ENCODE measurements around the gene LGALS1. TPM values are rescaled to one million over a fixed set of nuclear protein-coding genes. Genes with fewer than 3 reads are reported as not detected.

LGALS1 gene
- total and polyA plus RNA-seq, 2 donors (not counting 1 experiment from before 2014, with no cell fraction given), result 106 to 207 TPM

DNA sequence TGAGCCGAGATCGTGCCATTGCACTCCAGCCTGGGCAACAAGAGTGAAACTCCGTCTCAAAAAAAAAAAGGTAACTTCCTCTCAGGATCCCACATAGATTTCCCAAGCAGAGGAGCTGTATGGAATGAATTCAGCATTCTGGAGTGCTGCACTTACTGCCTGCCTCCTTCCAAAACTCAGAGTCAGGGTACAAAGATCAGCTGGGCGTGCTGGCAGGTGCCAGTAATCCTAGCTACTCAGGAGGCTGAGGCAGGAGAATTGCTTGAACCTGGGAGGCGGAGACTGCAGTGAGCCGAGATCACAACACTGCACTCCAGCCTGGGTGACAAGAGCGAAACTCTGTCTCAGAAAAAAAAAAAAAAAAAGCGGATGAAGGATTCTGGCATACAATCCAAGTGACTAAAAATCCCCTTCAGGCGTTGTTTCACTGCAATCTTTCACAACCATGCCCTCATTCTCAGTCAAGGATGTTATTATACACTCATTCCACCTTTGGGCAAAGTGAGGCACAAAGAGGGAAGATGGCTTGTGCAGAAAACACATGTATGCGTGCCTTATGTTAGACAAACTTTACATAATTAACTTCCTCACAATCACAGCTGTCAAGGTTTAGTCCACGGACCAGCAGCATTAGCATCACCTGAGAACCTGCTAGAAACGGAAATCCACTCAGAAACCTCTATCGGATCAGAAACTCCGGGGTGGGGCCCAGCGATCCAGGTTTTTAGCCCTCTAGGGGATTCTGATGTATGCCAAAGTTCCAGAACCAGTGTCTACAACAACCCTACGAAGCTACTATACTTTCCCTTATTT lies 9.6 kb downstream of the LGALS1 start:
- no peak for ATAC-seq (ENCODE audit: low read depth)
- 78% methylated on average over 10 of the region's 16 CpGs for WGBS (ENCODE audit: insufficient coverage)
- Mint-ChIP-seq H3K27me3 (no peaks in the 10 kb centered on the region), H3K9me3 (ENCODE audit: insufficient read depth) (no peaks in the 10 kb centered on the region), H3K4me1 (peaks cover 31% of the 10 kb centered on the region), H3K27ac (no peak overlapping the region), H3K4me3 (peak overlapping the region; percentile 99)
- Histone ChIP-seq H3K27me3 (replicated peaks in 1 of 4; ENCODE audit: control extremely low read depth in 1 of 4, control insufficient read depth in 3 of 4, insufficient read depth in 4 of 4, low read length in 3 of 4) (no peaks in the 10 kb centered on the region), H4K20me1 (ENCODE audit: control insufficient read depth, insufficient read depth, low read length, poor library complexity, severe bottlenecking) (no peaks in the 10 kb centered on the region), H2AFZ (ENCODE audit: insufficient read depth, low read depth, low read length, poor library complexity, severe bottlenecking) (peak overlapping the region; percentile 43), H3K9me3 (ENCODE audit: control extremely low read depth in 1 of 3, control insufficient read depth in 2 of 3, insufficient read depth in 1 of 3, low read length in 2 of 3) (no peaks in the 10 kb centered on the region), H3K9ac (ENCODE audit: low read length) (no peak overlapping the region), H3K27ac (ENCODE audit: low read length in 2 of 2) (peak overlapping the region; percentile 7 to 70), H3K4me3 (ENCODE audit: control extremely low read depth in 1 of 5, extremely low read depth in 1 of 5, insufficient read depth in 1 of 5, low read depth in 2 of 5, low read length in 4 of 5) (no peak overlapping the region), H3K4me2 (replicated peaks; ENCODE audit: low read depth, low read length, poor library complexity, severe bottlenecking) (peak overlapping the region; percentile 90), H3K36me3 (replicated peaks in 1 of 2; ENCODE audit: control extremely low read depth in 1 of 2, control insufficient read depth in 1 of 2, extremely low read depth in 1 of 2, insufficient read depth in 2 of 2, low read length in 1 of 2) (peaks cover 0 to 17% of the 10 kb centered on the region in 2 experiments), H3K79me2 (ENCODE audit: control insufficient read depth, insufficient read depth, low read length) (peaks cover 15% of the 10 kb centered on the region), H3K4me1 (ENCODE audit: control insufficient read depth in 2 of 2, insufficient read depth in 2 of 2, low read length in 2 of 2) (peaks cover 10 to 34% of the 10 kb centered on the region in 2 donors)
- CTCF ChIA-PET, result interaction anchor here (0.6 to 23.0 kb wide), 6 partner anchors 20 to 159 kb away, joined by 3 to 501 read pairs (median 112); partner anchors contain the start of genes ANKRD54, GGA1, LGALS1 and PDXP
- POLR2A ChIA-PET, result interaction anchor here (0.7 to 2.1 kb wide), 8 partner anchors 8 to 240 kb away, joined by 3 to 10 read pairs (median 5); partner anchors contain the start of genes GGA1 and PDXP
- intact Hi-C loops (cut with micrococcal nuclease), result no loop called here
- TF ChIP-seq EZH2 (IDR thresholded peaks at IDR 0.05; ENCODE audit: borderline replicate concordance, insufficient read depth, low read depth, low read length, poor library complexity, severe bottlenecking), result no peak
- peak; percentile 37 for DNase-seq

DNA sequence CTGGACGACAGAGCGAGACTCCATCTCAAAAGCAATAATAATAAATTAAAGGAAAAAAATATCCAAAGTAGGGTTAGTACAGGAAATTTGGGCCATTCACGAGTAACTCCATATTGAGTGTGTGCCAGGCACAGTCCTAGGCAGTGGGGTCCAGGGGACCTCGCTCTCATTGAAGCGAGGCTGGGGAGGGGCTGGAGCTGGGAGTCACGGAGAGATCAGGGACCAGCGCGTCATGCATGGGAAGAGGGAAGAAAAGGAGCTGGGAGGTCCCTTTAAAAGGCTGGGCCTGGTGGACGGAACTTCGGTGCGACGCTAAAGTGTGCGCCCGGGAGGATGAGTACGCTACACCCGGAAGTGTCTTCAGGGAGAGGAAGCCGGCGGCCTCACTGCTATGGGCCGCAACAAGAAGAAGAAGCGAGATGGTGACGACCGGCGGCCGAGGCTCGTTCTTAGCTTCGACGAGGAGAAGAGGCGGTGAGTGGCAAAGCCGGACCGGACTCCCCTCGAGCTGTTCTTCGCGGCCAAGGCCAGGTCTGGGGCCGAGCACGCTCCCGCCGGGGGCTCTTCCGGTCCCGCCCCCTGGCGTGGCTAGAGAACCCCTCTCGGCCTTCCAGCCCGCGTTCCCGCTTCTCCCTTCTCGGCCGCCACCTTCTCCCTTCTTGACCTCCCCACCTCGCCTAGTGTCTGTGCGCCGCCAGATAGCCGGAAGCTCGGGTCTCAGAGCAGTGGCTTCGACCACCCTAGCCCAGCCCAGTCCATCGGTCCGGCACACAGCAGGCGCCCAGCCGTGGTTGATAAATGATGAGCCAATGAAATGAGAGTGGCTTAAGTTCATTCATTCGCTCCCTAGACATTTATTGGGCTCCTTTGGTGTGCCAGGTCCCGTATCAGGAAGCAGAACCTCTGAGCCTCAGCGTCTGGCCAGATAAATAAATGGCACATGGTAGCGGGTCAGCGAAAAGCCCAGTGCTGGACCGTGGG lies 10.9 kb downstream of the LGALS1 start, which contains the start of gene NOL12:
Gene NOL12, plus strand, starts transcription at position 342 of the 981 bp plus-strand sequence. Its CDS starts 50 bp downstream, at position 392.
- 2% methylated on average over 60 of the region's 62 CpGs for WGBS (ENCODE audit: insufficient coverage)
- no peaks in the 10 kb centered on the region for H3K9me3 Mint-ChIP-seq (ENCODE audit: insufficient read depth)
- peaks cover 28% of the 10 kb centered on the region for H3K4me1 Mint-ChIP-seq
- Histone ChIP-seq H3K9ac (ENCODE audit: low read length) (peak within 1 kb of the TSS; percentile 90), H3K36me3 (replicated peaks in 1 of 2; ENCODE audit: control extremely low read depth in 1 of 2, control insufficient read depth in 1 of 2, extremely low read depth in 1 of 2, insufficient read depth in 2 of 2, low read length in 1 of 2) (peaks cover 0 to 30% of the 10 kb centered on the region in 2 experiments), H3K9me3 (ENCODE audit: control extremely low read depth in 1 of 3, control insufficient read depth in 2 of 3, insufficient read depth in 1 of 3, low read length in 2 of 3) (no peaks in the 10 kb centered on the region), H3K27ac (ENCODE audit: low read length in 2 of 2) (peak within 1 kb of the TSS; percentile 70 to 81), H3K27me3 (replicated peaks in 1 of 4; ENCODE audit: control extremely low read depth in 1 of 4, control insufficient read depth in 3 of 4, insufficient read depth in 4 of 4, low read length in 3 of 4) (no peaks in the 10 kb centered on the region), H3K4me3 (ENCODE audit: control extremely low read depth in 1 of 5, extremely low read depth in 1 of 5, insufficient read depth in 1 of 5, low read depth in 2 of 5, low read length in 4 of 5) (peak within 1 kb of the TSS; percentile 79 to 98 (median 88)), H3K4me2 (replicated peaks; ENCODE audit: low read depth, low read length, poor library complexity, severe bottlenecking) (peak within 1 kb of the TSS; percentile 90), H3K79me2 (ENCODE audit: control insufficient read depth, insufficient read depth, low read length) (peaks cover 15% of the 10 kb centered on the region), H4K20me1 (ENCODE audit: control insufficient read depth, insufficient read depth, low read length, poor library complexity, severe bottlenecking) (no peaks in the 10 kb centered on the region), H2AFZ (ENCODE audit: insufficient read depth, low read depth, low read length, poor library complexity, severe bottlenecking) (peak within 1 kb of the TSS; percentile 96), H3K4me1 (ENCODE audit: control insufficient read depth in 2 of 2, insufficient read depth in 2 of 2, low read length in 2 of 2) (peaks cover 10 to 30% of the 10 kb centered on the region in 2 donors)
- ATAC-seq (ENCODE audit: low read depth) (peak; percentile 86), DNase-seq (peak; percentile 93)
- no peaks in the 10 kb centered on the region for H3K27me3 Mint-ChIP-seq
- ChIA-PET POLR2A (interaction anchor here (0.5 to 2.1 kb wide), 9 partner anchors 9 to 84 kb away, joined by 3 to 10 read pairs (median 4); partner anchors contain the start of genes GGA1, PDXP and SH3BP1), CTCF (interaction anchor here (1.2 to 23.0 kb wide), 7 partner anchors 9 to 119 kb away, joined by 4 to 501 read pairs (median 40); partner anchors contain the start of genes GGA1, LGALS1, PDXP and SH3BP1)
- TF ChIP-seq, protein P1, sequence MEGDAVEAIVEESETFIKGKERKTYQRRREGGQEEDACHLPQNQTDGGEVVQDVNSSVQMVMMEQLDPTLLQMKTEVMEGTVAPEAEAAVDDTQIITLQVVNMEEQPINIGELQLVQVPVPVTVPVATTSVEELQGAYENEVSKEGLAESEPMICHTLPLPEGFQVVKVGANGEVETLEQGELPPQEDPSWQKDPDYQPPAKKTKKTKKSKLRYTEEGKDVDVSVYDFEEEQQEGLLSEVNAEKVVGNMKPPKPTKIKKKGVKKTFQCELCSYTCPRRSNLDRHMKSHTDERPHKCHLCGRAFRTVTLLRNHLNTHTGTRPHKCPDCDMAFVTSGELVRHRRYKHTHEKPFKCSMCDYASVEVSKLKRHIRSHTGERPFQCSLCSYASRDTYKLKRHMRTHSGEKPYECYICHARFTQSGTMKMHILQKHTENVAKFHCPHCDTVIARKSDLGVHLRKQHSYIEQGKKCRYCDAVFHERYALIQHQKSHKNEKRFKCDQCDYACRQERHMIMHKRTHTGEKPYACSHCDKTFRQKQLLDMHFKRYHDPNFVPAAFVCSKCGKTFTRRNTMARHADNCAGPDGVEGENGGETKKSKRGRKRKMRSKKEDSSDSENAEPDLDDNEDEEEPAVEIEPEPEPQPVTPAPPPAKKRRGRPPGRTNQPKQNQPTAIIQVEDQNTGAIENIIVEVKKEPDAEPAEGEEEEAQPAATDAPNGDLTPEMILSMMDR (IDR thresholded peaks at IDR 0.05), result no peak
- no peak for TF ChIP-seq EZH2 (IDR thresholded peaks at IDR 0.05; ENCODE audit: borderline replicate concordance, insufficient read depth, low read depth, low read length, poor library complexity, severe bottlenecking)
- peak within 1 kb of the TSS; percentile 99 for H3K4me3 Mint-ChIP-seq
- H3K27ac Mint-ChIP-seq, result peak within 1 kb of the TSS; percentile 95
- intact Hi-C loops (cut with micrococcal nuclease), result loop anchor here (1.0 kb wide), 6 partner anchors 9 to 158 kb away; partner anchors contain the start of genes ANKRD54, GGA1 and PDXP

All from B cell (primary cell).